Measurements from ENCODE around the gene C2CD5.
"Not testable (repeated sequence)": the region's sequence is repeated elsewhere in the genome, so short reads cannot be mapped to it uniquely, and the experiment has no call there.

The C2CD5 gene

DNA sequence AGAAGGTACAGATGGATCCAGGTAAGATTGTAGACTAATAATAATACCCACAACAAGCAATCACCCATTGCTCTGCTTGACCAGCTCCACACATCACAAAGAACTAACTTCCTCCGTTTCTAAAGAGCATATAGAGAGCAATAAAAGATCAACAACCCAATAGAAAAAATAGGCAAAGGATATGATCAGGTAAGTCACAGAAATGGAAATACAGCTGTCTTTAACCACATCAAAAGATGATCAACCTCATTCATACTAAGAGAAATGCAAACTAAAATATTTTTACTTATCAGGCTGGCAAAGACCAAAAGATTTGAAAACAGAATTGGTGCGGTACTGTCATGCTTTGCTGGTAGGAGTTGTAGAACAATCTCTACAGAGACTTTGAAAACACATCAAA lies 8.9 kb downstream of the C2CD5 start:
- DNase-seq (ENCODE audit: low read depth): no peak

DNA sequence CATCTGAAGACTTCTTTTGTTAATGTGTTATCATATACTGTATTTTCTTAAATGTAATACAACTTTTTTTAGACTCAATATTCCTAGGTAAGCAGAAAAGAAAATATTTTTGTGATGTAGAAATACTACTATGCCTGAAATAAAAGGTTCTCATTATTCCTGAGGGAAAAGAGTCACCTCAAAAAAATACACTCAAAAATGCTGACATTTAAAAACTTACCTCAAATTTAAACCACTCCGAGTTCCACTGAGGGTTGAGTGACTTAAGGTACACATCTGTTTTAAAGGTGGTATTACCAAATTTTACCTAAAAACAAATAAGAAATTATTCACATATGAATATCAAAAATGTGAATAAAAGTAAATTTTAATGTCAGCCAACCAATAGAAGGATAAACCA lies 9.3 kb downstream of the C2CD5 start:
- DNase-seq (ENCODE audit: low read depth): no peak

DNA sequence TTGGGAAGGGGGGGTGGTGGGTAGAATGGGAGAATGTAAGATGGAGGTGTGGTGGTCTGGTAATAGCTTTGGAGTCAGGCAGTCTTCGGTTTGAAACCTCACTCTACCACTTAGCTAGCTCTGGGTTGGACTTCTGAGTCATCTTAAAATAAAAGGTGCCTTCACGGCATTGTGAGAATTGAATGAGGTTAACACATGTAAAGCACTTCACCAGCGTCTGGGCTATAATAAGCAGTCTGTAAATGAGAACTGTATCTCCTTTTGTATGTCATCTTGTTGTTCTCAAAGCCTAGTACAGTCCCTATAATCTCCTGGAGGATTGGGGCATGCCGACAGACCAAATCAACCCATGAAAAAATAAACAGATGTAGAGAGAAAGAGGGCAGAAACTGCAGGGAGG lies 11.2 kb downstream of the C2CD5 start:
- DNase-seq (ENCODE audit: low read depth): no peak

DNA sequence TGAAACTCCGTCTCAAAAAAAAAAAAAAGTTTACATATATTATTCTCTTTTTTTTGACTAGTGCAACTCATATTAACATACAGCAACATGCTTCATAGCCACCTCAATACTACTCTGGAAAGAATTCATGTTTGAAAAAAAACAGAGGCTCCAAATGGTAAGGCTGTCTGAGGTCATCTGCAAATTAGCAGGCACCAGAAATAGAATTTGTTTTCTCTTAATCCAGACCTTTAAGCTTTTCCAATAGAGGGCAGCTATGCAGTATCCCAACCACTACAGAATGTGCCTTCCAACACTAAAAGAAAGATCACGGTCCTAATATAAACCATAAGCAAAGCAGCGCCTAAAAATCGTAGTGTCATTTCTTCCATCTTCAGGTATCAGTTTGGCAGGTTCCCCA lies 12.0 kb downstream of the C2CD5 start:
- no peak for DNase-seq (ENCODE audit: low read depth)

DNA sequence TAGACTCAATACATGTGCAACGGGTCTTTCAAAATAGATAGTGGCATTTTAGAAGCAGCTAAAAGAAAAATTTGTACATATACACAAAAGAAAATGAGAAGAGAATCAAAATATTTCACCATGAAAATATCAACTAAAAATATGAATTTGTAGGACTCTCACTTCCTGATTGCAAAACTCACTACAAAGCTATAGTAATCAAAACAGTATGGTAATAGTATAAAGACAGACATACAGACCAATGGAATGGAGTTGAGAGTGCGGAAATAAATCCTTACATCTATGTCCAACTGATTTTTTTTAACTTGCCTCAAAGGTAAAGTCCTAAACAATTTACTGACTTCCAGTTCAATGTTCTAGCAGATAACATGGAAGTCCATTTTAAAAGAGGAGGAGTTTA lies 13.1 kb downstream of the C2CD5 start:
- no peak for DNase-seq (ENCODE audit: low read depth)

DNA sequence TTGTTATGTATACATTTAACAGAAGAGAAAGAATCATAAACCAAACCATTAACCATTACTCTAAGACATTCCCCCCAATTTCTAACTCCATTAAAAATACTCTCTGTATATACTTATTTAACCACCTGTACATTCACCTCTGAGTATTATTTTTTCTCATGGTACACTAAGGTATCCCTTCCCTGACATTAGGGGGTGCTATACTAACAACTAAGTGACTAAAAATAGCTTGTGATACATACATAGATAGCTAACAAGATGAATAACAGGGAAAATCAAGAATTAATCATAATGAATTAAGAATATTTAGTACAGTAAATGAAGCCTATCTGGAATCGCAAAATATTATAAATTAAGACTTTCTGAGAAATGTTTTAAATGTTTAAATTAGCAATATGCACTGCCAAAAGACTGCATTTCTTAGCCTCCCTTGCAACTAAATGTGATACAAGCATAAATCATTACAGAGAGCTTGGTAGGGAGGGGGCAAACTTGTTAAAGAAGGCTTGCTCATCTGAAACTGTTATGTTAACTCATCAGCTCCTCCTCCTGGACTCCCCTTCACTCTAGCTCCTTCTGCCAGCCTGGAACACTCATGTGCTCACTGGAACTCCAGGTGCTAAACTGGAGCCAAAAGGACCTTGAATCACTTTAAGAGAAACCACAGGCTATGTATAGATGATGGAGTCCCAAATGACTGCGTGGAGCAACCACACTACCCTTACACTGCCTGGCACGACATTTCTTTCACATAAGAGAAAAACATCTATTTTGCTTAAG lies 14.9 kb downstream of the C2CD5 start:
- DNase-seq (ENCODE audit: low read depth): no peak

DNA sequence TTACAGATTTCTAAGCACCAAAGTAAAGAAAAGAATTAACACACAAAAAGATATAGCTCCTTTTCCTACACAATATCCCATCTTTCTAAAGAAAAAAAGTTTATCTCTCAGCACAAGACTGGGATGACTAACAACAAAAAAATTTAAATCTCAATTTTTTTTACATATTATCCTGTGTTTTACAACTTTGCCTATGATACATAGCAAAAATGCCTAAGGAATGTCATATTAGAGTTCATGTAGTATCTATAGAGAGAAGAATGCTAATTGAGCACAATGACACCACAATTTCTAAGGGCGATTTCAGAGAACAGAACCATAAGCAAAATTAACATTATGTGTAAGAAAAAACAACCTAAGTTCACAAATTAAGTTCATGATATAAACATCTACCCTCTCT lies 16.3 kb downstream of the C2CD5 start:
- DNase-seq (ENCODE audit: low read depth): no peak

DNA sequence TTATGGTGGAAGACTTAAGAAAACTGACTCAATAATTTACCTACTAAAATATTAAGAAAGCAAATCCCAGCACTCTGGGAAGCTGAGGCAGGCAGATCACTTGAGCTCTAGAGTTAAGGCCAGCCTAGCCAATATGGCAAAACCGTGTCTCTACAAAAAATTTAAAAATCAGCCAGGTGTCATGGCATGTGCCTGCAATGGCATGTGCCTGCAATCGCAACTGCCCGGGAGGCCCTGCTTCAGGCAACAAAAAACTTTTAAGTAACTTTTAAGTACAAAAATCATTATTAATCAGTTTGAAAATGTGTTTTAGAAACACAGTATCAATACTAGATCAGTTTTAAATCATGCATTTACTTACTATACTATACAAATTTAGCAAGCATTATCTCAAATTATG lies 17.5 kb downstream of the C2CD5 start:
- DNase-seq (ENCODE audit: low read depth): no peak

DNA sequence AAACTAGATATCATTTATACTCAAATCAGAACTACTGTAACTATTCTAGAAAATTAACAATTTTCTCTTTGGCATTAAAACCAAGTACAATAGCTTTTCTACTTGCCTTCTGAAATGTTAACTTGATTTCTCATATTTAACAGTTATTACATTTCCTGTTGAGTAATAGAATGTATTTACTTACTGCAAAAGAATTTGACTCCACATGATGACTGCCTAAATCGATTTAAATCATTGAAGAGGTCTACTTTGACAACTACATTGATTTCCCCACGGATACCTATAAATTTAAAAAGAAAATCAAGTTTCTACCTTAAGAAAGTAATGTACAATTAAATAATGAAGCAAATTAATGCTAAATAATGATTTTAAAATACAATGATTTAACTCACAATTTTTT lies 18.9 kb downstream of the C2CD5 start:
- DNase-seq (ENCODE audit: low read depth): no peak

DNA sequence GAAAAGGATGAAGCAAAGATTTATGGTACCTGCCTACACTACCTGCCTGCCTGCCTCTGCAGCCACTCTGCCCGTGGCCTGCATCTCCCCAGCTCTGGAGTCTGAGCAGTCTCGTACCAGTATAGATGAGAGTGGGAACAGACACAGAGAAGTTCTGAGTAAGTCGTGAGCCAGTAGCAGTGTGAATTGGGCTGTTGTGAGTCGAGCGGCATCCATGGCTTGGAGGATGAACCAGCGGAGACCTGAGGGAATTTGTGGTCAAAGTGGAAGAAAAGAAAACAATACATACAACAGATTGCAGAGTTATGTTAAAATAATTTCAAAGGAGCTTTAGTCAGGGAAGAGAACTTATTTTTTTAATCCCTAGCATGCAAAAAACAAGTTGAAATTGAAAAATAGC lies 25.3 kb downstream of the C2CD5 start:
- no peak for DNase-seq (ENCODE audit: low read depth)

DNA sequence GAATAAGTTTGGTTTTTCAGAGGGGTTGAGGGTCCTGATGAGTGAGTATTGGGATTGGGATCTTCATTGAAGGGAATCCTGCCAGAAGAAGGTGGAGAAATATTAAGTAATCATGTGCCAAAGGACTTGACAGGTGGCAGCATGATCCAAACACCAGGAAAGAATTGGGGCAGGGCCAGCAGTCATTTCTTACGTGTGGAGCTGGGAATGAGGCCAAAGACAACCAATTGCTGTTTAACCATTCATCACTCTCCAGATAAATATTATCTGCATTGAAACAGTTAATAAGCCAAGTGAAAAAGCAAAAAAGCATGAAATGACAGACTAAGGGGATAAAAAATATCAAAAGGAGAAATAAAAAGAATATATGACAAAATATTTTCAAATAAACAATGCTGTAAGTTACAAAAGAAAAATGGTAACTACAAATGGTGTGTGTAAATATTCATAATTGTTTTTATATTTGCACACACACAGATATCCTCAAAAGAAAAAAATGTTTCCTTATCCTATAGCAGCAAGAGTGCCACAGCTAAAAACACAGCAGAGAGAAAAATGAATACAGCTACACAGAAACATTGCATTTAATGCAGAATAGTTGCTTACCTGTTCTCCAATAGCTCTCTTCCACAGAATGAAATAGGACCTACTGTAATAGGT lies 26.2 kb downstream of the C2CD5 start:
- no peak for DNase-seq (ENCODE audit: low read depth)

DNA sequence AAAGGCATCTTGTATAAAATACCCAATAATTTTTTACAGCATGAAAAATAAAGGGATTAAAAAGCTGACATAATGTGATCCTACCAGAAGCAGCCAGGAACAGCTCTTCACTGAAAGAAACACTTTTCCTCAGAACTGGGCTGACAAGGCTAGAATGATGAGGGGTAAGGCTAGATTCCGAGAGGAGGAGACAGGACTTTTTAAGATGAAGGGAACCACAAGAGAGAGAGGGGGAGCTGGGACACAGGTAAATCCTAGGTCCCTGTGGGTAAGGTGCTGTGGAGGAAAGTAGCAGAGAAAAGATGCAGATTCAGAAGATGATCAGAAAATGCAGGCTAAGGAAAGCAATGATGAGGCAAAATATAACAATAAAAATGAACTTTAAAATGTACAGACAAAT lies 29.5 kb downstream of the C2CD5 start:
- DNase-seq (ENCODE audit: low read depth): no peak

DNA sequence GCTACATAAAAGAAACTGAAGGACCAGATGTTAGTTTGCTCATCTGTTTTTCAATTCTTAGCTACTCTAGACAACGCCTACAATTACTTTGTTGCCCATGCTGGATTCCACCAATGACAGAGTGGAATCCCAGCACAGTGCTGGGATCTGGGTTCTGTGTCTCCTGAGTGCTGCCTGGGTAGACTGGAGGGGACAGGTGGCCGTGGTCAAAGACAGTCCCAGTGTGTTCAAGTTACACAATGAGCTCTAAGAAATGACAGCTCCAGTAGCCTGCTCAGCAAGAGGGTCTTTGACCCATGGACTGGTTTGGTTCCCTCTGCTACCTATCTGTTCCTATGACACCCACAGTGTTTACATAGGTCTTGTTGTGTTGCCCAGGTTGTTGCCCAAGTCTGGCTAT lies 38.5 kb downstream of the C2CD5 start:
- DNase-seq (ENCODE audit: low read depth): no peak

DNA sequence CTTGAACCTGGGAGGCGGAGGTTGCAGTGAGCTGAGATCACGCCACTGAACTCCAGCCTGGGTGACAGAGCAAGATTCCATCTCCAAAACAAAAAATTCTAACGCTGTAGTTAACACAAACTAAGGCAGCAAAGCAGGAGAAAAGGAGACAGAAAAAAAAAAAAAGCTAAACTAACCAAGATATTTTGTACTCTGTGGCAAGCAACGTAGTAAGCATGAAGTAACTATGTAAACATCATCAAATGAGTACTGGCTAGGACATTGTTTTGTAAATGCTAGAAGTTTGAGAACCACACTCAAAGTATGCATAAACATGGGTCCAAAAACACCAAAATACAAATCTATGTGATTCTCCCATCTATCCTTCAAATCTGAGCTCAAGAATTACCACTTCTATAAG lies 44.2 kb downstream of the C2CD5 start:
- DNase-seq (ENCODE audit: low read depth): no peak

DNA sequence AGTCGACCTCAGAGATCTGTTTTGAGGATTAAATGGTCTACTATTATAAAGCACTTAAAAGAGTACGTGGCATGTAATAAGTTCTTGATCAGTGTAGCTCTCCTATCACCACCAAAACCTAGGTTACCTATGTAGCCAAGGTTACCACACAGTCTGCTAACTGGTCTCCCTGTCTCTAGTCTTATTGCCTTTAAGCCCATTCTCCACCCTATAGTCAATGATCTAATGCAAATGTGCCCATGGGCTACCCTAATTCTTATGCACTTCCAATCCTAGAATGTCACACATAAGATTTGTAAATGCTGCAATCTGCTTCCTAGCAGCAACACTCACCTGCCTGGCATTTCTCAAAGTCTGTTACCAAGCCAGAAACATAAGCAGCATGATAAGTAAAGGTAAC lies 44.9 kb downstream of the C2CD5 start:
- DNase-seq (ENCODE audit: low read depth): no peak

DNA sequence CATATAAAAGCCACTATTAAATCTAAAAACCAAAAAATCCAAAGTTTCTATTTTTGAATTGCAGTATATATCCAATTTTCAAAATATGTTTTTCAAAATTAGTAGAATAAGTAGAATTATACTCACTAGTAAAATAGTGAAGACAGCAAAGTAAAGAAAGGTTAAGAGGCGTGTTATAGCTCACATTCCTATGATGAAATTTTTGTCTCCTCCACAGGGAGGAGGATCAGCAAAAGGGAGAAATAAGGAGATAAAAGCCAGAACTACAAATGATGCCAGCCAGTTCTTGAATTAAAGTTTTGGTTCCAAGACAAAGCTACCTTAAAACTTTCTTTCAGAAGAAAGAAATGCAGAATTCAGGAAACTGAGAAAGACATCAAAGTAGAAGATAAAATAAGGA lies 50.0 kb downstream of the C2CD5 start:
- DNase-seq (ENCODE audit: low read depth): no peak

DNA sequence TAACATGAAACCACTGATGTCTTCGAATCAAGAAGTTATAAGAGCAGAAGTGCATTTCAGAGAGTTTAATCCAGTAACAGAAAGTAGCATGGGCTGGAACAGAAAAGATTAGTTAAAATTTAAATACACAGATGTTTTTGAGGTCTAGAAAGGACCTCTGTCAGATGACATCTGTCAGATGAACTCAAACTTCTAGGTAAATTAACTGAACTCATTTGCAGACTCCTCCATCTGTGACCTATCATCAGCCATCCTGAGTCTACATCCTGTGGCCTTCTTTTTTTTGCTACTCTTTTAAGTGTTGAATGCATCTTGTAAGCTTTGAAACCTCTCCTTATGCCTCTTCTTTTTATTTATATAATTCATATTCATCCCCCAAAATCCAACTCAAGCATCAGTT lies 53.3 kb downstream of the C2CD5 start:
- DNase-seq (ENCODE audit: low read depth): no peak

DNA sequence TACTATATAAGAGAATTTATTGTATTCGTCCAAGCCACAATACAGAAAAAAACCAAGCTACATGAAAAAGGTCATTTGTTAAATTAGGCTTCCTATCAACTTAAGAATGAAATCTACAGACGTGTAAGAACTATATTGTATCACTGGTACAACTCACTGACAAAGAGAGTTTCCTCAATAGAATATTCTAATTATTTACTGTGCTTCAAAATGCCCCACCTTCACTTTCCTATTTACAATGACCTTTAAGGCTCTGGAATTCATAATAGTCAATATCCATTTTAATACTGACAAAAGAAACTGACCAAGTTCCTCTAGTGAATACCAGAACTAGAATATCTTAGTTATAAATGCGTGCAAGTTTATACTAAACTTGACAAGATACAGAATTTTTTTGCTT lies 55.9 kb downstream of the C2CD5 start:
- no peak for DNase-seq (ENCODE audit: low read depth)

DNA sequence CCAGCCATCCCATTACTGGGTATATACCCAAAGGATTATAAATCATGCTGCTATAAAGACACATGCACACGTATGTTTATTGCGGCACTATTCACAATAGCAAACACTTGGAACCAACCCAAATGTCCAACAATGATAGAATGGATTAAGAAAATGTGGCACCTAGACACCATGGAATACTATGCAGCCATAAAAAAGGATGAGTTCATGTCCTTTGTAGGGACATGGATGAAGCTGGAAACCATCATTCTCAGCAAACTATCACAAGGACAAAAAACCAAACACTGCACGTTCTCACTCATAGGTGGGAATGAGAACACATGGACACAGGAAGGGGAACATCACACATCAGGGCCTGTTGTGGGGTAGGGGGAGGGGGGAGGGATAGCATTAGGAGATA lies 56.7 kb downstream of the C2CD5 start:
- not testable (repeated sequence) for DNase-seq (ENCODE audit: low read depth)

DNA sequence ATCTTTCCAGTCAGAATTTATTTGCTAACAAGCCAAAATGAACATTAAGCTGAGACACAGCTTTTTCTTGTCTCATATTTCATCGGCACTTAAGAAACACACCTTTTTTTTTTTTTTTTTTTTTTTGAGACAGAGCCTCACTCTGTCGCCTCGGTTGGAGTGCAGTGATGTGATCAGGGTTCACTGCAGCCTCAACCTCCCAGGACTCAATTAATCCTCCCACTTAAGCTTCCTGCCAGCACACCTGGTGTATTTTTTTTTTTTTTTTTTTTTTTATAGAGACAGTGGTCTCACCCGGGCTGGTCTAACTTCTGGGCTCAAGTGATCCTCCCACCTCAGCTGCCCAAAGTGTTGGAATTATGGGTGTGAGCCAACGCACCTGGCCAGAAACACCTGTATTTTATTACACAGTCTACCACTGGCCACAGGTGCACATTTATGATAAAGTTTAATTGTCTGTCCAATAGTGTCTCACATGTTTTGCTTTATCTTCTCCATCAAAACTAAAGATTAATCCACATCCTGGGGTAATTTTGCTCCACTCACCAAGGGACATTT lies 62.7 kb downstream of the C2CD5 start:
- DNase-seq (ENCODE audit: low read depth): no peak

DNA sequence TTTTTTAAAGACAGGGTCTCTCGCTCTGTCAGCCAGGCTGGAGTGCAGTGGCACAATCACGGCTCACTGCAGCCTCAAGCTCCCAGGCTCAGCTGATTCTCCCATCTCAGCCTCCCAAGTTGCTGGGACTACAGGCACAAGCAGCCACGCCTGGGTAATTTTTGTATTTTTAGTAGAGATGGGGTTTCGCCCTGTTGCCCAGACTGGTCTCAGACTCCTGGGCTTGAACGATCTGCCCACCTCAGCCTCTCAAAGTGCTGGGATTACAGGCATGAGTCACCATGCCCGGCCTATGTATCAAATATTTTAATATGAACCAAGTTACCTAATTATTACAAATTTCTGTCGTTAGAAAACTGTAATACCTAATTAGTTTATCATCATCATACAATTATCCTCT lies 63.5 kb downstream of the C2CD5 start:
- not testable (repeated sequence) for DNase-seq (ENCODE audit: low read depth)

DNA sequence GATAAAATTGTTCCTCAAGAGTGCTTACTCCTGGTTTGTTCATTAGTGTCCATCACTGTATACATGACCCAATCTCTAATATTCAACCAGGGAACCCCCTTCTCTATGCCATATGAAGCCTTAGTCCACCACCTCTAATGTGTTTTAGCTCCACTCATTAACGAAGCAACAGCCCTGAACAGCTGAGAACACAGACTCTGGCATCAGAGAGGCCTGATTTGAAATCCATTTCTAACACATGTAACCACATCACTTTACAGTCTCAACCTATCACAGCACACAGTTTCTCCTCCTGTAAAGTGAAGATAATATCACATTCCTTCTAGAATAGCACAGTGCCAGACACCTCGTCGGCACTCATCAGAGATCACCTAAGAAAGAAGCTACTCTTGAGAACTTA lies 64.3 kb downstream of the C2CD5 start:
- no peak for DNase-seq (ENCODE audit: low read depth)

DNA sequence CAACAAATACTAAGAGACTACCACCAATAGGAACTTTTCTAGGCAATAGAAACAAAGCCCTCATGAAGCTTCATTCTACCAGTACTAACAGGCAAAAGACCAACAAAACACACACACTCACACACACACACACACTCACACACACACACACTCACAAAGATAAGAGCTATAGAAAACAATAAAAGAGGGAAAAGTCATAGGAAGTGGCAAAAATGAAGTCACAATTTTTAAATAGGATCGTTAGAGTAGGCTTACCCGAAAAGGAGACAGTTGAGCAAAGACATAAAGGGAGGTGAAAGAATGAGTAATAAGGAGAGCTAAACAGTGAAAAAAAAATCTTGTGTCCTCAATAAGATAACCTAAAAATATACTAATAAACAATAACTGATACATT lies 66.5 kb downstream of the C2CD5 start:
- no peak for DNase-seq (ENCODE audit: low read depth)
